Neutrophil (primary cell): Measurements from ENCODE around the gene SCML1.

Source experiments
- H3K27ac ChIP-seq: fragments of 200-600 bp; sonication (generic); 2 replicates; pipeline ENCODE4 v1.5.1; 2016; ENCODE audit warnings: mild to moderate bottlenecking, moderate library complexity
- H3K27me3 ChIP-seq: fragments of 200-600 bp; sonication (generic); 2 replicates; pipeline ENCODE4 v1.6.0; 2016; ENCODE audit warnings: mild to moderate bottlenecking
- H3K36me3 ChIP-seq: fragments of 200-600 bp; sonication (generic); 2 replicates; pipeline ENCODE4 v1.5.1; 2017
- H3K4me1 ChIP-seq, 2 experiments: fragments of 200-600 bp in 1 of 2; sonication (generic) in 1 of 2; 1 replicate in 1 of 2; 2 replicates in 1 of 2; pipeline versions ENCODE4 v1.5.1 to v1.6.1; 2013 to 2016; ENCODE audit warnings: low read depth in 1 of 2, low read length in 1 of 2, mild to moderate bottlenecking in 1 of 2, moderate library complexity in 1 of 2; ENCODE audit not compliant: control insufficient read depth in 1 of 2, insufficient read depth in 1 of 2
- H3K4me3 ChIP-seq, 2 experiments: fragments of 200-600 bp in 1 of 2; sonication (generic) in 1 of 2; 1 replicate in 1 of 2; 2 replicates in 1 of 2; pipeline ENCODE4 v1.5.1; 2013 to 2016; ENCODE audit warnings: low read depth in 1 of 2, low read length in 1 of 2, mild to moderate bottlenecking in 1 of 2, moderate library complexity in 1 of 2
- H3K9me3 ChIP-seq: fragments of 200-600 bp; sonication (generic); 2 replicates; pipeline ENCODE4 v1.5.1; 2016
- CTCF ChIP-seq: fragments of 200-600 bp; sonication (generic); IDR thresholded peaks from 2 replicates; pipeline ENCODE4 v1.5.1; 2016; ENCODE audit warnings: antibody characterized with exemption

Gene SCML1

GRCh38 chrX:17747692-17748091 lies 10.4 kb downstream of the SCML1 start:
- Histone ChIP-seq H3K4me1 (no peaks in the 10 kb centered on the region), H3K27ac (no peak overlapping the region), H3K36me3 (no peaks in the 10 kb centered on the region)

GRCh38 chrX:17748684-17749083 lies 11.4 kb downstream of the SCML1 start:
- no peak for TF ChIP-seq CTCF
- H3K27ac ChIP-seq: no peak overlapping the region
- no peaks in the 10 kb centered on the region for H3K4me1 ChIP-seq

More at GRCh38 chrX:17747692-17748091, 10.4 kb downstream of the SCML1 start:
- no peak for TF ChIP-seq CTCF
- H3K4me3 ChIP-seq: no peak overlapping the region
- H3K9me3 ChIP-seq: no peaks in the 10 kb centered on the region
- no peaks in the 10 kb centered on the region for H3K27me3 ChIP-seq

GRCh38 chrX:17750436-17750835 lies 13.1 kb downstream of the SCML1 start:
- no peak overlapping the region for H3K27ac ChIP-seq
- no peaks in the 10 kb centered on the region for H3K27me3 ChIP-seq
- H3K36me3 ChIP-seq: no peaks in the 10 kb centered on the region
- H3K4me3 ChIP-seq: no peak overlapping the region
- H3K9me3 ChIP-seq: no peaks in the 10 kb centered on the region
- TF ChIP-seq CTCF: no peak
- H3K4me1 ChIP-seq: no peaks in the 10 kb centered on the region

More at GRCh38 chrX:17748684-17749083, 11.4 kb downstream of the SCML1 start:
- no peaks in the 10 kb centered on the region for H3K27me3 ChIP-seq
- H3K36me3 ChIP-seq: no peaks in the 10 kb centered on the region
- H3K4me3 ChIP-seq: no peak overlapping the region
- no peaks in the 10 kb centered on the region for H3K9me3 ChIP-seq

GRCh38 chrX:17758382-17758781 lies 21.1 kb downstream of the SCML1 start:
- Histone ChIP-seq H3K4me3 (no peak overlapping the region), H3K27ac (no peak overlapping the region), H3K9me3 (no peaks in the 10 kb centered on the region), H3K4me1 (no peaks in the 10 kb centered on the region), H3K36me3 (no peaks in the 10 kb centered on the region), H3K27me3 (no peaks in the 10 kb centered on the region)
- TF ChIP-seq CTCF: no peak

- Histone ChIP-seq H3K4me3 (no peak overlapping the region), H3K36me3 (no peaks in the 10 kb centered on the region), H3K27me3 (no peaks in the 10 kb centered on the region), H3K27ac (no peak overlapping the region), H3K4me1 (no peaks in the 10 kb centered on the region), H3K9me3 (no peaks in the 10 kb centered on the region)
- TF ChIP-seq CTCF: no peak
These were observed 22.7 kb downstream of the SCML1 start for GRCh38 chrX:17759990-17760389.

- no peak overlapping the region for H3K27ac ChIP-seq
- H3K27me3 ChIP-seq: peaks cover 15% of the 10 kb centered on the region
- no peaks in the 10 kb centered on the region for H3K9me3 ChIP-seq
- no peaks in the 10 kb centered on the region for H3K36me3 ChIP-seq
- H3K4me3 ChIP-seq: no peak overlapping the region
- TF ChIP-seq CTCF: no peak
- no peaks in the 10 kb centered on the region for H3K4me1 ChIP-seq
These were observed 30.4 kb downstream of the SCML1 start for GRCh38 chrX:17767734-17768133.
